GM12878 (cell line): ENCODE results near the gene SCUBE3. TPM values are rescaled to one million over a fixed set of nuclear protein-coding genes. Genes with fewer than 3 reads are reported as not detected.

Source experiments
- ATAC-seq: fragments of 200-7000 bp; cut with Tn5 transposase; 3 replicates; pipeline ENCODE4 v1.9.1; 2020; ENCODE audit warnings: mild to moderate bottlenecking, moderate library complexity
- BruUV-seq: library from RNA; stranded (reverse); fragments of 400-500 nt; replicated peaks from 2 replicates; lab custom pipeline; 2021; lab: Mats Ljungman, UMichigan
- CTCF ChIA-PET: fragments of 300-600 bp; sonication (Branson Sonifier 250); formaldehyde crosslinking; extraction: SDS; loops from one replicate; lab custom pipeline; 2021; ENCODE audit warnings: inconsistent platforms; lab: Yijun Ruan, JAX
- POLR2A ChIA-PET: fragments of 350-600 bp; formaldehyde crosslinking; extraction: SDS; loops from one replicate; lab custom pipeline; 2021; ENCODE audit warnings: inconsistent platforms; lab: Charles Lee
- RAD21 ChIA-PET: fragments of 300-600 bp; sonication (Branson Sonifier 250); formaldehyde crosslinking; loops from one replicate; lab custom pipeline; 2023; ENCODE audit warnings: antibody characterized with exemption; ENCODE audit not compliant: unreplicated experiment; lab: Charles Lee
- SMC1A ChIA-PET: fragments of 300-600 bp; sonication (Branson Sonifier 250); formaldehyde crosslinking; loops from one replicate; lab custom pipeline; 2023; ENCODE audit not compliant: unreplicated experiment, uncharacterized antibody; lab: Charles Lee
- DNase-seq: peaks from one replicate; pipeline ENCODE4 v3.0.0-alpha.2; 2011; ENCODE audit warnings: low read depth, low spot score
- FAIRE-seq: peaks from 3 replicates; lab custom pipeline; 2011; peaks lifted over from hg19 to GRCh38; lab: Jason Lieb, UNC
- H2AFZ ChIP-seq: 2 replicates; pipeline ENCODE4 v1.6.0; 2011; ENCODE audit warnings: low read depth, low read length, control low read depth; ENCODE audit not compliant: control insufficient read depth
- H3K27ac ChIP-seq: 2 replicates; pipeline ENCODE4 v1.5.1; 2011; ENCODE audit warnings: control low read depth; ENCODE audit not compliant: control insufficient read depth, insufficient read depth
- H3K27me3 ChIP-seq, 2 experiments: replicated peaks in 1 of 2; 2 replicates each; pipeline versions ENCODE4 v1.6.0 to v1.6.1; 2011; ENCODE audit warnings: low read length in 1 of 2; ENCODE audit not compliant: control insufficient read depth in 2 of 2, insufficient read depth in 2 of 2
- H3K36me3 ChIP-seq, 2 experiments: 2 replicates each; pipeline ENCODE4 v1.5.1; 2011; ENCODE audit warnings: low read length in 1 of 2; ENCODE audit not compliant: control insufficient read depth in 2 of 2, insufficient read depth in 2 of 2
- H3K4me1 ChIP-seq: 2 replicates; pipeline ENCODE4 v1.6.1; 2011; ENCODE audit warnings: mild to moderate bottlenecking, low read length, moderate library complexity, mixed read lengths; ENCODE audit not compliant: control insufficient read depth, insufficient read depth
- H3K4me2 ChIP-seq: 2 replicates; pipeline ENCODE4 v1.6.0; 2011; ENCODE audit warnings: control low read depth; ENCODE audit not compliant: control insufficient read depth, insufficient read depth
- H3K4me3 ChIP-seq: fragments of 200-600 bp; sonication (generic); 2 replicates; pipeline ENCODE4 v1.5.1; 2016
- H3K79me2 ChIP-seq: 2 replicates; pipeline ENCODE4 v1.6.0; 2011; ENCODE audit warnings: low read length; ENCODE audit not compliant: control insufficient read depth, insufficient read depth
- H3K9ac ChIP-seq: 2 replicates; pipeline ENCODE4 v1.8.0; 2011; ENCODE audit warnings: low read length, control low read depth, mixed read lengths; ENCODE audit not compliant: control insufficient read depth, insufficient read depth
- H3K9me3 ChIP-seq: replicated peaks from 3 replicates; pipeline ENCODE4 v1.5.1; 2011; ENCODE audit warnings: mild to moderate bottlenecking, low read length; ENCODE audit not compliant: control insufficient read depth, insufficient read depth
- H4K20me1 ChIP-seq: 2 replicates; pipeline ENCODE4 v1.6.0; 2011; ENCODE audit not compliant: control insufficient read depth, insufficient read depth
- ATF3 ChIP-seq: IDR thresholded peaks from 2 replicates; pipeline ENCODE4 v1.6.1; 2011; ENCODE audit warnings: low read depth, mild to moderate bottlenecking, low read length, moderate library complexity, borderline replicate concordance; ENCODE audit errors: extremely low read depth
- CREM ChIP-seq: IDR thresholded peaks from 2 replicates; pipeline ENCODE4 v1.6.1; 2014; ENCODE audit warnings: antibody characterized with exemption, low read depth
- DPF2 ChIP-seq: fragments of 450-650 bp; IDR thresholded peaks from 2 replicates; pipeline ENCODE4 v1.6.1; 2017; ENCODE audit warnings: mild to moderate bottlenecking
- FOS ChIP-seq: IDR thresholded peaks from 3 replicates; pipeline ENCODE4 v1.6.1; 2011; ENCODE audit warnings: borderline replicate concordance; ENCODE audit not compliant: insufficient read length; ENCODE audit errors: extremely low read depth
- IRF4 ChIP-seq: IDR thresholded peaks from 2 replicates; pipeline ENCODE4 v1.6.1; 2011; ENCODE audit warnings: low read depth, low read length
- NFIC ChIP-seq: IDR thresholded peaks from 2 replicates; pipeline ENCODE4 v1.6.1; 2012; ENCODE audit warnings: low read depth, mild to moderate bottlenecking, inconsistent platforms, low read length, moderate library complexity
- PML ChIP-seq: IDR thresholded peaks from 2 replicates; pipeline ENCODE4 v1.6.1; 2012; ENCODE audit warnings: low read length, inconsistent platforms
- SIN3A ChIP-seq: IDR thresholded peaks from 2 replicates; pipeline ENCODE4 v1.6.1; 2012; ENCODE audit warnings: low read depth, low read length, improper control_type of control experiment
- SMARCA5 ChIP-seq: fragments of 450-650 bp; IDR thresholded peaks from 2 replicates; pipeline ENCODE4 v1.6.1; 2017; ENCODE audit warnings: mild to moderate bottlenecking
- SP1 ChIP-seq: IDR thresholded peaks from one replicate; pipeline ENCODE4 v1.6.1; 2011; ENCODE audit warnings: low read depth, low read length
- TCF12 ChIP-seq: IDR thresholded peaks from 2 replicates; pipeline ENCODE4 v1.6.1; 2011; ENCODE audit warnings: low read depth, mild to moderate bottlenecking, low read length
- ZNF24 ChIP-seq: fragments of 450-650 bp; IDR thresholded peaks from 2 replicates; pipeline ENCODE4 v1.6.1; 2017; ENCODE audit warnings: antibody characterized with exemption, mild to moderate bottlenecking
- ZNF622 ChIP-seq: fragments of 450-650 bp; IDR thresholded peaks from 2 replicates; pipeline ENCODE4 v1.6.1; 2017; ENCODE audit warnings: mild to moderate bottlenecking, inconsistent platforms
- WGBS: methylation state at CpG from one replicate; pipeline ENCODE4 v1.1.6; 2016; ENCODE audit warnings: low lambda C conversion rate; ENCODE audit not compliant: insufficient replicate concordance, insufficient coverage; ENCODE audit errors: missing lambda C conversion rate; 5-methylcytosine and 5-hydroxymethylcytosine counted together
- in situ Hi-C: fragments of 300-500 bp; cut with MboI; formaldehyde crosslinking; loops from 9 replicates; pipeline ENCODE4 v1.14.3; 2018; ENCODE audit warnings: mixed read lengths
- intact Hi-C: fragments of 100-400 bp; cut with micrococcal nuclease; formaldehyde crosslinking; loops from one replicate; pipeline ENCODE4 v1.14.2; 2022; ENCODE audit not compliant: unreplicated experiment
- polyA plus RNA-seq, 11 experiments: library from polyadenylated mRNA; depleted of rRNA in 4 of 11; unstranded in 6 of 11; stranded (reverse) in 5 of 11; fragments of >200 nt; fragmentation: Nextera tagmentation in 4 of 11; fragmentation: Illumina TruSeq in 1 of 11; extraction: Ambion mirVana in 4 of 11; extraction: Trizol in 1 of 11; gene quantifications; 1 replicate in 1 of 11; 2 replicates in 10 of 11; pipeline versions ENCODE4 v1.2.1 to v1.2.3, GENCODE V29; 2011 to 2016; ENCODE audit warnings: inconsistent platforms in 2 of 11, missing spikeins in 2 of 11, low read depth in 1 of 11
- total RNA-seq, 4 experiments: library from RNA; depleted of rRNA in 3 of 4; stranded (reverse); fragments of >200 nt in 3 of 4; fragmentation: Illumina TruSeq in 1 of 4; extraction: Trizol in 1 of 4; gene quantifications; 2 replicates each; pipeline versions ENCODE4 v1.2.1 to v1.2.3, GENCODE V29; 2013 to 2021

The SCUBE3 gene
- total and polyA plus RNA-seq, 10 of the 15 experiments (the other 5 are each of a cell fraction or from before 2014, with no cell fraction given) = under 0.01 to 0.20 (median 0.07) TPM; not detected in 4

- TF ChIP-seq SMARCA5 (no peak), PML (no peak), NFIC (no peak), CREM (no peak), DPF2 (no peak)
Measured at GRCh38 chr6:35273822-35274559, 60.2 kb downstream of the SCUBE3 start (continued).

- H3K4me3 ChIP-seq = no peak overlapping the region
- POLR2A ChIA-PET = no interaction called here
- intact Hi-C loops = no loop called here
Measured at GRCh38 chr6:35275744-35276260, 62.0 kb downstream of the SCUBE3 start.

More at GRCh38 chr6:35275744-35276260, 62.0 kb downstream of the SCUBE3 start:
- no peaks in the 10 kb centered on the region for H3K4me1 ChIP-seq
- no peaks in the 10 kb centered on the region for H3K79me2 ChIP-seq
- H3K36me3 ChIP-seq = no peaks in the 10 kb centered on the region; a peak in 1 of 4 replicates
- in situ Hi-C loops = no loop called here
- no TSS peak for BruUV-seq
- no peaks in the 10 kb centered on the region for H3K27me3 ChIP-seq
- DNase-seq (no peak), ATAC-seq (no peak), FAIRE-seq (no peak)
- H3K27ac ChIP-seq = no peak overlapping the region
- H3K9ac ChIP-seq = no peak overlapping the region
- ChIA-PET SMC1A (interaction anchor here (1.0 kb wide), 1 partner anchor 10 kb away, joined by 3 read pairs; no protein-coding TSS in a partner anchor), CTCF (no interaction called here), RAD21 (no interaction called here)
- H4K20me1 ChIP-seq = no peaks in the 10 kb centered on the region
- TF ChIP-seq FOS (no peak), TCF12 (no peak), ATF3 (no peak), ZNF24 (no peak), SP1 (no peak), IRF4 (no peak), ZNF622 (no peak), SIN3A (no peak)
- no peak overlapping the region for H3K4me2 ChIP-seq
- H3K9me3 ChIP-seq = no peaks in the 10 kb centered on the region
- WGBS = 98% methylated on average over 4 of the region's 4 CpGs
- H2AFZ ChIP-seq = no peak overlapping the region
